ENCODE measurements around the gene AGAP1. TPM values are rescaled to one million over a fixed set of nuclear protein-coding genes. Genes with fewer than 3 reads are reported as not detected.

AGAP1 gene
- polyA plus RNA-seq, 4 donors: 9.8 to 19.2 (median 15.5) TPM

GRCh38 chr2:235500761-235501672, 7.2 kb downstream of the AGAP1 start:
- H3K9me3 ChIP-seq (ENCODE audit: control insufficient read depth in 2 of 2, insufficient read depth in 1 of 2, low read depth in 1 of 2, low read length in 1 of 2): no peaks in the 10 kb centered on the region
- no peak overlapping the region for H3K27ac ChIP-seq (ENCODE audit: low read depth in 1 of 3, low read length in 2 of 3)
- no peaks in the 10 kb centered on the region for H3K27me3 ChIP-seq (ENCODE audit: control insufficient read depth in 3 of 3, insufficient read depth in 3 of 3, low read length in 3 of 3)
- peaks cover 0 to 10% (median 0%) of the 10 kb centered on the region in 3 donors for H3K36me3 ChIP-seq (ENCODE audit: control insufficient read depth in 3 of 3, insufficient read depth in 2 of 3, low read depth in 1 of 3, low read length in 3 of 3)
- H3K4me3 ChIP-seq (ENCODE audit: low read depth in 1 of 3, low read length in 3 of 3): no peak overlapping the region
- DNase-seq (no peak), FAIRE-seq (no peak)
- H3K4me1 ChIP-seq (ENCODE audit: control insufficient read depth in 3 of 3, insufficient read depth in 2 of 3, low read depth in 1 of 3, low read length in 2 of 3): peaks cover 0 to 23% (median 11%) of the 10 kb centered on the region in 3 donors
- WGBS, 3 donors: 73 to 78% (median 74%) methylated on average over 18 of the region's 18 CpGs

GRCh38 chr2:235501673-235502031, 7.8 kb downstream of the AGAP1 start:
- WGBS, 3 donors: 48 to 80% (median 65%) methylated on average over 7 of the region's 7 CpGs
- no peak overlapping the region for H3K27ac ChIP-seq (ENCODE audit: low read depth in 1 of 3, low read length in 2 of 3)
- no peak for DNase-seq
- H3K4me3 ChIP-seq (ENCODE audit: low read depth in 1 of 3, low read length in 3 of 3): no peak overlapping the region
- no peak for FAIRE-seq
- peaks cover 0 to 17% (median 14%) of the 10 kb centered on the region in 3 donors for H3K4me1 ChIP-seq (ENCODE audit: control insufficient read depth in 3 of 3, insufficient read depth in 2 of 3, low read depth in 1 of 3, low read length in 2 of 3)
- no peaks in the 10 kb centered on the region for H3K27me3 ChIP-seq (ENCODE audit: control insufficient read depth in 3 of 3, insufficient read depth in 3 of 3, low read length in 3 of 3)
- no peaks in the 10 kb centered on the region for H3K9me3 ChIP-seq (ENCODE audit: control insufficient read depth in 2 of 2, insufficient read depth in 1 of 2, low read depth in 1 of 2, low read length in 1 of 2)
- H3K36me3 ChIP-seq (ENCODE audit: control insufficient read depth in 3 of 3, insufficient read depth in 2 of 3, low read depth in 1 of 3, low read length in 3 of 3): peaks cover 0 to 6% (median 0%) of the 10 kb centered on the region in 3 donors

- Histone ChIP-seq H3K4me1 (ENCODE audit: control insufficient read depth in 3 of 3, insufficient read depth in 2 of 3, low read depth in 1 of 3, low read length in 2 of 3) (peaks cover 0 to 17% (median 14%) of the 10 kb centered on the region in 3 donors), H3K4me3 (ENCODE audit: low read depth in 1 of 3, low read length in 3 of 3) (no peak overlapping the region), H3K9me3 (ENCODE audit: control insufficient read depth in 2 of 2, insufficient read depth in 1 of 2, low read depth in 1 of 2, low read length in 1 of 2) (no peaks in the 10 kb centered on the region), H3K27ac (ENCODE audit: low read depth in 1 of 3, low read length in 2 of 3) (no peak overlapping the region), H3K27me3 (ENCODE audit: control insufficient read depth in 3 of 3, insufficient read depth in 3 of 3, low read length in 3 of 3) (no peaks in the 10 kb centered on the region), H3K36me3 (ENCODE audit: control insufficient read depth in 3 of 3, insufficient read depth in 2 of 3, low read depth in 1 of 3, low read length in 3 of 3) (peaks cover 0 to 13% (median 0%) of the 10 kb centered on the region in 3 donors)
- FAIRE-seq (no peak), DNase-seq (no peak)
- WGBS, 3 donors: 59 to 80% (median 67%) methylated on average over 6 of the region's 6 CpGs
Observed at GRCh38 chr2:235502336-235502735, 8.5 kb downstream of the AGAP1 start.

- FAIRE-seq: no peak
- H3K27ac ChIP-seq (ENCODE audit: low read depth in 1 of 3, low read length in 2 of 3): peak overlapping the region in 1 of 3 donors; percentile 50
Observed at GRCh38 chr2:235504441-235505180, 10.8 kb downstream of the AGAP1 start.

GRCh38 chr2:235505181-235505741, 11.4 kb downstream of the AGAP1 start:
- Histone ChIP-seq H3K27ac (ENCODE audit: low read depth in 1 of 3, low read length in 2 of 3) (peak overlapping the region in 2 of 3 donors; percentile 27 to 50), H3K27me3 (ENCODE audit: control insufficient read depth in 3 of 3, insufficient read depth in 3 of 3, low read length in 3 of 3) (no peaks in the 10 kb centered on the region), H3K4me3 (ENCODE audit: low read depth in 1 of 3, low read length in 3 of 3) (no peak overlapping the region), H3K9me3 (ENCODE audit: control insufficient read depth in 2 of 2, insufficient read depth in 1 of 2, low read depth in 1 of 2, low read length in 1 of 2) (no peaks in the 10 kb centered on the region), H3K4me1 (ENCODE audit: control insufficient read depth in 3 of 3, insufficient read depth in 2 of 3, low read depth in 1 of 3, low read length in 2 of 3) (peaks cover 0 to 17% (median 14%) of the 10 kb centered on the region in 3 donors), H3K36me3 (ENCODE audit: control insufficient read depth in 3 of 3, insufficient read depth in 2 of 3, low read depth in 1 of 3, low read length in 3 of 3) (peaks cover 0 to 17% (median 0%) of the 10 kb centered on the region in 3 donors)
- FAIRE-seq (no peak), DNase-seq (peak in 1 of 2 donors; percentile 54)
- WGBS, 3 donors: 48 to 59% (median 56%) methylated on average over 7 of the region's 7 CpGs

More at GRCh38 chr2:235504441-235505180, 10.8 kb downstream of the AGAP1 start:
- DNase-seq: peak in 1 of 2 donors; percentile 48
- Histone ChIP-seq H3K4me1 (ENCODE audit: control insufficient read depth in 3 of 3, insufficient read depth in 2 of 3, low read depth in 1 of 3, low read length in 2 of 3) (peaks cover 0 to 17% (median 14%) of the 10 kb centered on the region in 3 donors), H3K9me3 (ENCODE audit: control insufficient read depth in 2 of 2, insufficient read depth in 1 of 2, low read depth in 1 of 2, low read length in 1 of 2) (no peaks in the 10 kb centered on the region), H3K4me3 (ENCODE audit: low read depth in 1 of 3, low read length in 3 of 3) (no peak overlapping the region), H3K36me3 (ENCODE audit: control insufficient read depth in 3 of 3, insufficient read depth in 2 of 3, low read depth in 1 of 3, low read length in 3 of 3) (peaks cover 0 to 15% (median 0%) of the 10 kb centered on the region in 3 donors), H3K27me3 (ENCODE audit: control insufficient read depth in 3 of 3, insufficient read depth in 3 of 3, low read length in 3 of 3) (no peaks in the 10 kb centered on the region)
- 55 to 63% (median 55%) methylated on average over 12 of the region's 12 CpGs for WGBS, 3 donors

- DNase-seq (no peak), FAIRE-seq (no peak)
- Histone ChIP-seq H3K27ac (ENCODE audit: low read depth in 1 of 3, low read length in 2 of 3) (no peak overlapping the region), H3K27me3 (ENCODE audit: control insufficient read depth in 3 of 3, insufficient read depth in 3 of 3, low read length in 3 of 3) (no peaks in the 10 kb centered on the region), H3K4me1 (ENCODE audit: control insufficient read depth in 3 of 3, insufficient read depth in 2 of 3, low read depth in 1 of 3, low read length in 2 of 3) (peaks cover 0 to 23% (median 14%) of the 10 kb centered on the region in 3 donors), H3K9me3 (ENCODE audit: control insufficient read depth in 2 of 2, insufficient read depth in 1 of 2, low read depth in 1 of 2, low read length in 1 of 2) (no peaks in the 10 kb centered on the region), H3K4me3 (ENCODE audit: low read depth in 1 of 3, low read length in 3 of 3) (no peak overlapping the region), H3K36me3 (ENCODE audit: control insufficient read depth in 3 of 3, insufficient read depth in 2 of 3, low read depth in 1 of 3, low read length in 3 of 3) (peaks cover 0 to 17% (median 0%) of the 10 kb centered on the region in 3 donors)
- 45 to 70% (median 60%) methylated on average over 14 of the region's 14 CpGs for WGBS, 3 donors
Observed at GRCh38 chr2:235506291-235506996, 12.6 kb downstream of the AGAP1 start.

- H3K9me3 ChIP-seq (ENCODE audit: control insufficient read depth in 2 of 2, insufficient read depth in 1 of 2, low read depth in 1 of 2, low read length in 1 of 2): no peaks in the 10 kb centered on the region
- FAIRE-seq (no peak), DNase-seq (no peak)
- H3K27ac ChIP-seq (ENCODE audit: low read depth in 1 of 3, low read length in 2 of 3): no peak overlapping the region
- WGBS, 3 donors: 71 to 81% (median 75%) methylated on average over 25 of the region's 25 CpGs
- no peaks in the 10 kb centered on the region for H3K27me3 ChIP-seq (ENCODE audit: control insufficient read depth in 3 of 3, insufficient read depth in 3 of 3, low read length in 3 of 3)
- peaks cover 0 to 17% (median 0%) of the 10 kb centered on the region in 3 donors for H3K36me3 ChIP-seq (ENCODE audit: control insufficient read depth in 3 of 3, insufficient read depth in 2 of 3, low read depth in 1 of 3, low read length in 3 of 3)
- H3K4me3 ChIP-seq (ENCODE audit: low read depth in 1 of 3, low read length in 3 of 3): no peak overlapping the region
- peaks cover 0 to 30% (median 11%) of the 10 kb centered on the region in 3 donors for H3K4me1 ChIP-seq (ENCODE audit: control insufficient read depth in 3 of 3, insufficient read depth in 2 of 3, low read depth in 1 of 3, low read length in 2 of 3)
Observed at GRCh38 chr2:235506997-235507615, 13.3 kb downstream of the AGAP1 start.
